ENCODE measurements around the gene NSF.

GRCh38 chr17:46741122-46741730, 150.8 kb downstream of the NSF start:
- TF ChIP-seq, protein P1, sequence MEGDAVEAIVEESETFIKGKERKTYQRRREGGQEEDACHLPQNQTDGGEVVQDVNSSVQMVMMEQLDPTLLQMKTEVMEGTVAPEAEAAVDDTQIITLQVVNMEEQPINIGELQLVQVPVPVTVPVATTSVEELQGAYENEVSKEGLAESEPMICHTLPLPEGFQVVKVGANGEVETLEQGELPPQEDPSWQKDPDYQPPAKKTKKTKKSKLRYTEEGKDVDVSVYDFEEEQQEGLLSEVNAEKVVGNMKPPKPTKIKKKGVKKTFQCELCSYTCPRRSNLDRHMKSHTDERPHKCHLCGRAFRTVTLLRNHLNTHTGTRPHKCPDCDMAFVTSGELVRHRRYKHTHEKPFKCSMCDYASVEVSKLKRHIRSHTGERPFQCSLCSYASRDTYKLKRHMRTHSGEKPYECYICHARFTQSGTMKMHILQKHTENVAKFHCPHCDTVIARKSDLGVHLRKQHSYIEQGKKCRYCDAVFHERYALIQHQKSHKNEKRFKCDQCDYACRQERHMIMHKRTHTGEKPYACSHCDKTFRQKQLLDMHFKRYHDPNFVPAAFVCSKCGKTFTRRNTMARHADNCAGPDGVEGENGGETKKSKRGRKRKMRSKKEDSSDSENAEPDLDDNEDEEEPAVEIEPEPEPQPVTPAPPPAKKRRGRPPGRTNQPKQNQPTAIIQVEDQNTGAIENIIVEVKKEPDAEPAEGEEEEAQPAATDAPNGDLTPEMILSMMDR (IDR thresholded peaks at IDR 0.05), result no peak
- no peak for TF ChIP-seq RCOR1 (IDR thresholded peaks at IDR 0.05; ENCODE audit: low read depth, low read length)
